Neuron (in vitro differentiated cells): ENCODE results near the gene ADAMTS18.

Source experiments
- H2AFZ ChIP-seq: one replicate; pipeline ENCODE4 v1.6.1; 2013; ENCODE audit warnings: low read depth, mild to moderate bottlenecking, inconsistent platforms, low read length, moderate library complexity
- H3K27me3 ChIP-seq: one replicate; pipeline ENCODE4 v1.6.1; 2013; ENCODE audit warnings: low read length; ENCODE audit not compliant: insufficient read depth
- H3K36me3 ChIP-seq: one replicate; pipeline ENCODE4 v1.6.1; 2013; ENCODE audit warnings: low read length; ENCODE audit not compliant: insufficient read depth
- H3K4me1 ChIP-seq: one replicate; pipeline ENCODE4 v1.6.1; 2013; ENCODE audit warnings: low read length; ENCODE audit not compliant: insufficient read depth
- H3K4me3 ChIP-seq: 2 replicates; pipeline ENCODE4 v1.5.1; 2013; ENCODE audit warnings: mild to moderate bottlenecking, low read length, moderate library complexity
- H3K9me3 ChIP-seq: one replicate; pipeline ENCODE4 v1.6.1; 2013; ENCODE audit warnings: low read length

ADAMTS18 gene

DNA sequence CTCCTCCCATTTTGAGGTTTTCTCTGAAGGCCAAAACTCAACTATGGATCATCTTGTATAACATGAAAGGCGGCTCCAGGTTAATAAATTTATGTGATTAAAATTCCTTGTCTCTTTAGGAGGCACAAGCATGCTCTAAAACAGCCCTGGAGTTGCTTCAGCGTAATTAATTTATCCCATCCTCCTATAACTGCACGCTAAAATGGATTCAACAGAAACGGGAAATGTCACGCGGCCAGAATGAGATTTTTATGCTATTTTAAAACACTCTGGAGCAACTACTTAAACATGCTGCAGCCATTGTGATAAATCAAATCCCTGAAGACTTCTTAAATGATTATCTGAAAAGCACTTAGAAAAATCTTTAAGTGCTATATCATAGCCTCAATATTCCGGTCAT lies 106.6 kb downstream of the ADAMTS18 start:
- H3K36me3 ChIP-seq, result no peaks in the 10 kb centered on the region
- no peaks in the 10 kb centered on the region for H3K27me3 ChIP-seq
- peaks cover 5% of the 10 kb centered on the region for H3K4me1 ChIP-seq
- no peak overlapping the region for H2AFZ ChIP-seq
- no peaks in the 10 kb centered on the region for H3K9me3 ChIP-seq
- H3K4me3 ChIP-seq, result no peak overlapping the region

DNA sequence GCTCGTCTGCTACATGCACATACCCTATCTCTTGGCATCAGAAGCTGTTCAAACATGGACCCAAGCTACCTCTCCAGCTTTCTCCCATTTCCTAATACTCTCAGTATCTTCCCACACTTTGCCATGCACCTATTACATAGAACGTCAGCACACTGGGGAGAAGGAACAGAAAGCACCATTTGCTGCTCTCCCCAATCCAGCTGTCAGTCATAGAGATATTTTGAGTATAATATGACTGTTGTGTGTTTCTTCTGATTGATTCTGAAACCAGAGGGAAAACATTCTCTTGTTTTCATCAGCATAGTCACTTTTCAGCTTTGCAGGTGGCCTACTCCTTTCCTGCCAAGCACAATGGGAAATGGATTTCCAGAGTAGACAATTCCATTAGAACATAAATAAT lies 107.1 kb downstream of the ADAMTS18 start:
- Histone ChIP-seq H2AFZ (no peak overlapping the region), H3K27me3 (no peaks in the 10 kb centered on the region), H3K4me3 (no peak overlapping the region), H3K4me1 (peaks cover 5% of the 10 kb centered on the region), H3K36me3 (no peaks in the 10 kb centered on the region), H3K9me3 (no peaks in the 10 kb centered on the region)

GRCh38 chr16:77324729-77325128 lies 110.1 kb downstream of the ADAMTS18 start:
- Histone ChIP-seq H3K27me3 (no peaks in the 10 kb centered on the region), H3K9me3 (no peaks in the 10 kb centered on the region), H3K36me3 (no peaks in the 10 kb centered on the region), H3K4me1 (no peaks in the 10 kb centered on the region), H2AFZ (no peak overlapping the region), H3K4me3 (no peak overlapping the region)

GRCh38 chr16:77323695-77324094 lies 111.1 kb downstream of the ADAMTS18 start:
- Histone ChIP-seq H3K27me3 (no peaks in the 10 kb centered on the region), H3K9me3 (no peaks in the 10 kb centered on the region), H3K4me3 (no peak overlapping the region), H3K36me3 (no peaks in the 10 kb centered on the region), H3K4me1 (no peaks in the 10 kb centered on the region), H2AFZ (no peak overlapping the region)

DNA sequence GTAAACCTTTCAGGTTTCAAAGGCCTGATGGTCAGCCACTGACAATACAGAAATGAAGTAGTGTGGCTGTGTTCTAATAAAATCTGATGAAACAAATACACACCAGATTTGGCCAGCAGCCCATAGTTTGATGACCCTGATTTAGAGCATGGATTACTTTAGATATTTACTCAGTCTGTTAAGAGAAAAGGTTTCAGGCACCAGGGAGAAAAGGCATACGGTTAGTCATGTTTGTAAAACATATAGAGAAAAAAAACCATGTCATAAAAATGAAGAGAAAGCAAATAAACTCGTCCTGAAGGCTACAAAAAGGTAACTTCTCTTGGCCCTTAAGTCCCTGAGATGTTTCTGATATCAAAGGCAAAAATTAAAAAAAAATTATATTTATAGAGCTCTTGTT lies 112.1 kb downstream of the ADAMTS18 start:
- Histone ChIP-seq H3K4me1 (no peaks in the 10 kb centered on the region), H3K27me3 (no peaks in the 10 kb centered on the region), H2AFZ (no peak overlapping the region), H3K9me3 (no peaks in the 10 kb centered on the region), H3K4me3 (no peak overlapping the region), H3K36me3 (no peaks in the 10 kb centered on the region)

- H3K9me3 ChIP-seq, result no peaks in the 10 kb centered on the region
- no peaks in the 10 kb centered on the region for H3K4me1 ChIP-seq
- no peaks in the 10 kb centered on the region for H3K36me3 ChIP-seq
- no peak overlapping the region for H2AFZ ChIP-seq
- H3K4me3 ChIP-seq, result no peak overlapping the region
- H3K27me3 ChIP-seq, result no peaks in the 10 kb centered on the region
Measured at GRCh38 chr16:77317059-77317458, 117.8 kb downstream of the ADAMTS18 start.

- Histone ChIP-seq H3K9me3 (no peaks in the 10 kb centered on the region), H3K4me1 (no peaks in the 10 kb centered on the region), H3K36me3 (no peaks in the 10 kb centered on the region), H3K27me3 (no peaks in the 10 kb centered on the region), H2AFZ (no peak overlapping the region), H3K4me3 (no peak overlapping the region)
Measured at GRCh38 chr16:77310877-77311276, 124.0 kb downstream of the ADAMTS18 start.

- Histone ChIP-seq H2AFZ (no peak overlapping the region), H3K4me1 (no peaks in the 10 kb centered on the region), H3K27me3 (no peaks in the 10 kb centered on the region), H3K36me3 (no peaks in the 10 kb centered on the region), H3K4me3 (no peak overlapping the region), H3K9me3 (no peaks in the 10 kb centered on the region)
Measured at GRCh38 chr16:77308163-77308561, 126.7 kb downstream of the ADAMTS18 start.

DNA sequence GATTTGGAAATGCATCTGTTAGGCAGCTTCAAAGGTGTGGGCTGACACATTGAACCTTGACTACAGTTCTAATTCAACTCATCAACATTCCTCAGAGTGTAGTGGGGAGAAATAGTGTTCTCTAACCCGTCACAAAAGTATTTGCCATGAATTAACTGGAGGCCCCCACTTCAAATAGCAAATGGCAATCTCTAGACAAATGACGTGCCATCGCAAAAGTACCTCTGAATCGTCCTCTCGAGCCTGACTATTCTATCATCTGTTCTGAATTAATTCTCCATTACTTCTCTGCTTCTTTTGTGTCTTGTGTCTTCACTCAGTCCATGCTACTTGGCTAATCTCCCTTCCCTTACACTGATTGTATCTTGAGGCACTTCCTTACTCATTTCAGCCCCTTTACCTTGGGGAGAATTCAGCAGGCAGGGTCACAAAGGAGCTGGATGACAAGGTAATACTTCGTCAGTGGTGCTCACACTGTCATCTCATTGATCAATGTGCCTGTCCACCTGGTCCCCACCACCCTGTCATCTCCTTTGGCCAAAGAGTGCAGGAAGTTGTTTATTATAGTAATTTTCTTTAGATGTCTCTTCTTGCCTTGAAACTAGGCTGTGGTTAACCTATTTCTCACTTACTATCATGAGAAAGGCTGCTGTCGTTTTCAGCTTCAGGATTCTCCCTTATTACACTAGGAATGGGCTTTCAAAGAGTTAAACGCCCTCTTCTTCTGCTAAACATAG lies 127.2 kb downstream of the ADAMTS18 start:
- H3K4me1 ChIP-seq, result no peaks in the 10 kb centered on the region
- no peak overlapping the region for H2AFZ ChIP-seq
- H3K27me3 ChIP-seq, result no peaks in the 10 kb centered on the region
- H3K4me3 ChIP-seq, result no peak overlapping the region
- no peaks in the 10 kb centered on the region for H3K36me3 ChIP-seq
- H3K9me3 ChIP-seq, result no peaks in the 10 kb centered on the region

GRCh38 chr16:77306075-77306474 lies 128.8 kb downstream of the ADAMTS18 start:
- no peak overlapping the region for H2AFZ ChIP-seq
- no peaks in the 10 kb centered on the region for H3K36me3 ChIP-seq
- H3K9me3 ChIP-seq, result no peaks in the 10 kb centered on the region

DNA sequence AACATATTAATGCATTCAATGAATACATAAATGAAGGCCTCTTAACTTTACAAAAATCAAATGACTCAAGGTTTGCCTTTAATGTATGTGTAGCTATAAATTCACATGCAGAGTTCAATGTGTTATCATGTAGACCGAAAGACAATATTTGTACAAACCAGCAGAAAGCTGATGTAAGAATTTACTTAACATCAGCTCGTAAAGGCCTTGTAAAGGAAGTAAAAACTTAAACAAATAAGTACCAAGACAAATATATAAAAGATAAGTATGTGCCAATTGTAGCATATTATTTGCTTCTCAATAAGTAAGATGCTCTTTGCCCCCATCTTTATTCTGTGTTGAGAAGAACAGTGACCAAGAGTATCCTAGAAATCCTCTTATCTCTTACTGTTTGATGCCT lies 130.0 kb downstream of the ADAMTS18 start:
- Histone ChIP-seq H2AFZ (no peak overlapping the region), H3K4me3 (no peak overlapping the region), H3K36me3 (no peaks in the 10 kb centered on the region), H3K4me1 (no peaks in the 10 kb centered on the region), H3K27me3 (no peaks in the 10 kb centered on the region), H3K9me3 (no peaks in the 10 kb centered on the region)

More at GRCh38 chr16:77306075-77306474, 128.8 kb downstream of the ADAMTS18 start:
- Histone ChIP-seq H3K4me3 (no peak overlapping the region), H3K27me3 (no peaks in the 10 kb centered on the region), H3K4me1 (no peaks in the 10 kb centered on the region)

DNA sequence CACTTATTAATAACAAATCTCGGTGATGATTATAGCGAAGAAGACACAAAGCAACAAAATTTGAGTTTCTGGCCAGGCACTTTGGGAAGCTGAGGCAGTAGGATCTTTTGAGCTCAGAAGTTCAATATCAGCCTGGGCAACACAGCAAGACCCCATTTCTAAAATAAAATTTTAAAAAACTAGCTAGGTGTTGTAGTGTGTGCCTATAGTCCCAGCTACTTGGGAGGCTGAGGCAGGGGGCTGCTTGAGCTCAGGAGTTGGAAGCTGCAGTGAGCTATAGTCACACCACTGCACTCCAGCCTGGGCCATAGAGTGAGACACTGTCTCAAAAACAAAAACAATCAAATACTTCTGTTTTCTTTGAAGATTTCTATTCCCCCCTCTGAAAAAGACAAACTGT lies 130.7 kb downstream of the ADAMTS18 start:
- Histone ChIP-seq H3K9me3 (no peaks in the 10 kb centered on the region), H3K36me3 (no peaks in the 10 kb centered on the region), H3K4me3 (no peak overlapping the region), H3K27me3 (no peaks in the 10 kb centered on the region), H3K4me1 (no peaks in the 10 kb centered on the region), H2AFZ (no peak overlapping the region)

GRCh38 chr16:77302674-77303073 lies 132.2 kb downstream of the ADAMTS18 start:
- Histone ChIP-seq H3K4me1 (peaks cover 5% of the 10 kb centered on the region), H2AFZ (no peak overlapping the region), H3K9me3 (no peaks in the 10 kb centered on the region), H3K4me3 (no peak overlapping the region), H3K36me3 (no peaks in the 10 kb centered on the region), H3K27me3 (no peaks in the 10 kb centered on the region)

GRCh38 chr16:77302249-77302648 lies 132.6 kb downstream of the ADAMTS18 start:
- no peaks in the 10 kb centered on the region for H3K36me3 ChIP-seq
- no peaks in the 10 kb centered on the region for H3K9me3 ChIP-seq

More at GRCh38 chr16:77302249-77302648, 132.6 kb downstream of the ADAMTS18 start:
- H3K27me3 ChIP-seq, result no peaks in the 10 kb centered on the region
- H2AFZ ChIP-seq, result no peak overlapping the region
- no peak overlapping the region for H3K4me3 ChIP-seq
- peaks cover 5% of the 10 kb centered on the region for H3K4me1 ChIP-seq
